ENCODE measurements around the gene CREBRF.
"Not testable (repeated sequence)": the region's sequence is repeated elsewhere in the genome, so short reads cannot be mapped to it uniquely, and the experiment has no call there.

The CREBRF gene

DNA sequence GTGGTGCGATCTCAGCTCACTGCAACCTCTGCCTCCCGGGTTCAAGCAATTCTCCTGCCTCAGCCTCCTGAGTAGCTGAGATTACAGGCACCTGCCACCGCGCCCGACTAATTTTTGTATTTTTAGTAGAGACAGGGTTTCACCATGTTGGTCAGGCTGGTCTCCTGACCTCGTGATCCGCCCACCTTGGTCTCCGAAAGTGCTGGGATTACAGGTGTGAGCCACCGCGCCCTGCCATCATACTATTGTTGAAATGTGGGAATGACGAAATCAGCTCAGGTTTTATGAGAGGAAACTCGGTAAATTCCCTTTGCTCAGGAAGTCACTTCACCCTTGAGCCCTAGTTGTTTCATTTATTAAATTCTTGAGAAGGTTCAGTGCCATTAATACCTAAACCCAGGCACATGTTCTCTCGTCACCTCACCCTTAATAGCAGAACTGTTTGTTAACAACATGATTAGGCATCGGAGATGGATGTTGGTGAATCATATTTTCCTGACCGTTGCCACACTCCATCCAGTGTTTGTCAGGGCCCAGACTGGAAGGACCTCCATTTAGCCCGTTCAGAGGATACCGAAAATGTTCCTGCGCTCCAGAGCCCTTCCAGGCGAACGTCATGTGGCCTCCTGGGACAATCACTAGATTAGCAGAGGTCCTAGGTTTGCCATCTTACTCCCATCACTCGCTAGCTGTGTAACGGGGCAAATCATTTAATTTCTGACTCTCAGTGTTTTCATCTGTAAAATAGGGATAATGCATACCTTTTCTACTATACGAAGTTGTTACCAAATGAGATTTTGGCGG is 20.0 kb upstream of the CREBRF start:
- DNase-seq = peak in 1 of 5 donors; percentile 13

GRCh38 chr5:173039188-173039587 is 17.0 kb upstream of the CREBRF start:
- DNase-seq = no peak

DNA sequence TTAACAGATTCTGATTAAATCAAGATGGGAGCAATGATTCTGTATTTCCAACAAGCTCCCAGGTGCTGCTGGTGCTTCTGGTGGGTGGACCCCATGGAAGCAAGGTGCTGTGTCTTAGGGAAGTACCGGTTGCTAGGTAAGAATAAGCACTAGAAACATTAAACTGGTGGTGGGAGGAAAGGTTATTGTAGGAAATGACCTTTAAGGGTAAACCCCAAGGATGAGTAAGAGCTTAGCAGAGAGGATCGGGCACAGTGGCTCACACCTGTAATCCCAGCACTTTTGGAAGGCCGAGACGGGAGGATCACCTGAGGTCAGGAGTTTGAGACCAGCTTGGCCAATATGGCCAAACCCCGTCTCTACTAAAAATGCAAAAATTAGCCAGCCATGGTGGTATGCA is 16.2 kb upstream of the CREBRF start:
- no peak for DNase-seq

DNA sequence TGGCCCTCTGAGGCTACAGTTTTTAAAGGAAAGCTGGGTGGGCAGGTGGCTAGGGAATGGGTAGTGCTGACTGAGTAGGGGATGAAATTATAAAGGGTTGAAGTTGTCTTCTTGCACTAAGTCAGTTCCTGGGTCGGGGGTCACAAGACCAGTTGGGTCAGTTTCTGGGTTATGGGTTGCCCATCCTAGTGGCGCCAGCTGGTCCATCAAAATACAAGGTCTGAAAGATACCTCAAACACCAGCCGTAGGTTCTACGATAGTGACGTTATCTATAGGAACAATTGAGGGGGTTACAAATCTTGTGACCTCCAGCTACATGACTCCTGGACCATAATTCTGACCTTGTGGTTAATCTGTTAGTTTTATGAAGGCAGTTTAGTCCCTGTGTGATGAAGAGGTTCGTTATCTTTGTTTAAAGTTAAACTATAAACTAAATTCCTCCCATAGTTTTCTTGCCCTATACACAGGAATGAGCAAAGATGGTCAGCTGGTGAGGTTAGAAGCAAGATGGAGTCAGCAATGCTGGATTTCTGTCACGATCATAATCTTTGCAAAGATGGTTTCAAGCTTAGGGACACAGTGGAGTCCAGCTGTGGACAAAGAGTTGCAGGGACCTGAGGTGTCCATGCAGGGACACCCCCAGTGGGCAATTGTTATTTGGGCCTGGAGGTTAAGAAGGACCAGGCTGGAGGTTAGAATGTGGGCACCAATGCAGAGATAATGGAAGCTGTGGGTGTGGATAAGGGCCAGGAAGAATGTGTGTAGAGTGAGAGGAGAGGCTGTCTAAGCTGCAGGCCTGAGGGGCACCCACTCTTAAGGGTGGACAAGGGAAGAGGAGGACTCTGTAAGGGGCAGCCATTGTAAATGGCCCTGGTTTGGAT is 14.0 kb upstream of the CREBRF start:
- DNase-seq = no peak

- no peak for DNase-seq
Observed at GRCh38 chr5:173042763-173043107, 13.4 kb upstream of the CREBRF start.

DNA sequence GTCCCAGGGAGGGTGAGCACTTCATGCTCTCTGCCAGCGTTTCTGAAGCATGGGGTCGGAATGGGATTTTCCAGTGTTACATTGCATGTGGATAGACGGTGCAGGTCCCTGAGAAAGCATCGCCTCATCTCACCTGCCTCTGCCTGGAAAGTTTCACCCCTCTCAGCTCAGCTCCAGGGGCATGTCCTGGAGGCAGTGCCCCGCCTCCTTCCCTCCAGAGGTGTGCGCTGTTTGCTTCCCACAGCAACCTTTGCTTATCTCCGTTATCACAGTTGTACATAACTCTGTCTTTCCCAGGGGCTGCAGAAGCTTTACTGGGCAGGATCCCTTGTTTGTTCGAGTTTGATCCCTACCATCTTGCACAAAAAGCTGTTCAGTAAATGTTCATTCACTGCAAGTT is 10.7 kb upstream of the CREBRF start:
- no peak for DNase-seq

DNA sequence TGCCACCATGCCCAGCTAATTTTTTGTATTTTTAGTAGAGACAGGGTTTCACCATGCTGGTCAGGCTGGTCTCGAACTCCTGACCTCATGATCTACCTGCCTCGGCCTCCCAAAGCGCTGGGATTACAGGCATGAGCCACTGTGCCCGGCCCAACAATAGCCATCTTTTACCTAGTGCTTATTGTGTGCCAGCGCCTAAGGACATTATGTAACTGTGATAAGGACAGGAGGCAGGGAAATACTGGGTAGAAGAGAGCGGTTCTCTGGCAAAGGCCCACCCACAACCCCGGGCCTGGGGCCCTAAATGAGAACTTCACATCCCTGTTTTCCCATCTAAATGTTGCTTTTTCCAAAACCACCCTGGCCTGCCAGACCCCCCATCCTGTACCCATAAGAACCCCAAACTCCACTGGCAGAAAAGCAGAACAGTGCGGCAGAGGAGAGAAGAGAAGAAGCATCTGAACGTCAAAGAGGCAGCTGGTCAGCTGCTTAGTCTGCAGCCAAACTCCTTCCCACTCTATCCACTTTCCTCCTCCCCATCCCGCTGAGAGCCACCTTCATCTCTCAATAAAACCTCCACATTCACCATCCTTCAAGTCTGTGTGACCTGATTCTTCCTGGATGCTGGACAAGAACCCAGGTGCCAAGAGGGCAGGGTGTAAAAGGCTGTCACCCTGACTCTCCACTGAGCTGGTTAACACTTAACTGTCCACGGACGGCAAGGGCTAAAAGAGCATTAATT is 8.9 kb upstream of the CREBRF start:
- not testable (repeated sequence) for DNase-seq

DNA sequence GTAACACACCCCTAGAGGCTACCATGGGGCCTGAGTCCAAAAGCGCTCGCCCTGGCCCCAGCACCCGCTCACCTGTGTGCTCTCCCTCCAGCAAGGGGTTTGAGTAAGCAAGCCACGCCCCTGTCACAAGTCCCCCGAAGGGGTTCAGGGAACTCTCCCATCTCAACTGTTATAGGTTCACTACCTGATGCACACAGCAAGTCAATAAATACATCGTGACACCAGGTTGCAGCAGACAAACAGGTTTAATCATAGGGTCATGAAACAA is 8.4 kb upstream of the CREBRF start:
- no peak for DNase-seq

DNA sequence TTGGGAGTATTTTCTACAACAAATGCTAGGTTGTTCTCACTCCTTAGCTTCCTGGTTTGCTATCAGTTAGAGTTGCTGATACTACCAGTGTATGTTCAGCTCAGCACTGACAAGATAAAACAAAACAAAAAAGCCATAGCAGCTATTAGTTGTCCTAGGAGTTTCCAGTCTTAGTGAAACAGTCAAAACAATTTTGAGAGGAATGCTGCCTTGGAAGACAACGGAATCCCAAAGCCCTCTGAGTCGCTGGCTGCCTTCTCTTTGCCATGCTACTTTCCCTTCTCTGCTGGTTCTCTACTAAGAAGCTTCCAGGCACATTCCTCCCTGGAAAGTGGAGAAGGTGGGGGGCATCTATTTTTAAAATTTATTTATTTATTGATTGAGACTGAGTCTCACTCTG is 5.4 kb upstream of the CREBRF start:
- DNase-seq = no peak

GRCh38 chr5:173051746-173052145 is 4.4 kb upstream of the CREBRF start:
- no peak for DNase-seq

DNA sequence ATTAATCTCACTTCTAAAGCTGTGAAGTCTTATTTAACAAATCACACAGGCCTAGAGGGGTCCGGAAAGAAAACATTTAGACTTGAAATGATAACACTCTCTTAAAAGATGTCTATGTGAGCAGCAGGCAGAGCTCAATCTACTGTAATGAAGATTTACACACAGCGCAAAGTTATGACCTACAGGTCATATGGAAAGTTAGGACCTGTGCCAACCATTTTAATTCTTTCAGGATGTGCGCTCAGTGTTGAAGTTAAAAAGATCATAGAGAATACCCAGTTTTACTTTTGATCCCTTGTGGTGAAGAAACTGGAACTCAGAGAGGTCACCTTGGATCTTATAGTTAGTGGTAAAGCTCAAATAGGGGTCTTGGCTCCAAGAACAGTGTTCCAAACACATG is 3.1 kb upstream of the CREBRF start:
- DNase-seq = no peak

DNA sequence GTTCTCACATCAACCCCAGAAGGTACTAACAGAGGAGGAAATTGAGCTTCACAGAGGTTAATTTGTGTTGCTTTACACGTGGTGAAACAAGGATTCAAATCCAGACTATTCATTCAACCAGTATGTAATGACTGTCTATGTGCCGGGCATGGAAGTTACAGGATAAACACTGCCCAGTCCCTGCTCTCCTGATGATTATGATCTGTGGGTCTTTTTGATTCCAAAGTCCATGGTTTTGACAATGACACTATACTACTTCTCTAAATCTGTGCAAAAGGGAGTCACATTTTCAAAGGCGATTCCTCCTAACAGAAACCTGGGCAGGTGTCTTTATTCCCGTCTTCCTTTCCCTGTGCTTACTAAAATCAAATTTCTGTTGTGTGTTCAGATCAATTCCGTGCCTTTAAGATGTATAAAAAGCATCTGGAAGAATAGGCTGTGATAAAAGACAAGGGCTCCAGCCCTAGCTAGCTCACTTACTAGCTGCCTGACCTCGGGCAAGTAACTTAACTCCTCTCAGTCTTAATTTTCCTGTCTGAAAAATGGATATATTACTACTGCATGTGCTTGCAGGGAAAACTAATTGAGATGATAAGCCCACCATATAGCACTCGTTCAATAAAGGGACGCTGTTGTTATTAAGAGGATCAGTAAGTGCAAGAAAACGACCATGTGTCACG is 970 bp upstream of the CREBRF start:
- DNase-seq = no peak

DNA sequence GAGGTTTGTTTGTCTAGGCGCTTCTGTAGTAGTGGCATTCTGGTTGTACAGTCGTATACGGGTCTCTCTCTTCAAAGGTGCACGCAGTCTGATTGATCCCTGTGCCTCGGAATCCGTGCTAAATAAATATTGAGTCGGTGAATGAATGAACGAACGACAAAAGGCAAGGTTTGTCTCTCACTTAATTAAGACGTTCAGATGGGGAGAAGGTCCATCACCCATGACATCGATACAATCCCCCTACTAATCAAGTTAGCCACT is 500 bp upstream of the CREBRF start:
- peak in 1 of 5 donors; percentile 7 for DNase-seq

- peak in 1 of 5 donors; percentile 77 for DNase-seq
Observed at GRCh38 chr5:173056783-173057061, 570 bp downstream of the CREBRF start.

DNA sequence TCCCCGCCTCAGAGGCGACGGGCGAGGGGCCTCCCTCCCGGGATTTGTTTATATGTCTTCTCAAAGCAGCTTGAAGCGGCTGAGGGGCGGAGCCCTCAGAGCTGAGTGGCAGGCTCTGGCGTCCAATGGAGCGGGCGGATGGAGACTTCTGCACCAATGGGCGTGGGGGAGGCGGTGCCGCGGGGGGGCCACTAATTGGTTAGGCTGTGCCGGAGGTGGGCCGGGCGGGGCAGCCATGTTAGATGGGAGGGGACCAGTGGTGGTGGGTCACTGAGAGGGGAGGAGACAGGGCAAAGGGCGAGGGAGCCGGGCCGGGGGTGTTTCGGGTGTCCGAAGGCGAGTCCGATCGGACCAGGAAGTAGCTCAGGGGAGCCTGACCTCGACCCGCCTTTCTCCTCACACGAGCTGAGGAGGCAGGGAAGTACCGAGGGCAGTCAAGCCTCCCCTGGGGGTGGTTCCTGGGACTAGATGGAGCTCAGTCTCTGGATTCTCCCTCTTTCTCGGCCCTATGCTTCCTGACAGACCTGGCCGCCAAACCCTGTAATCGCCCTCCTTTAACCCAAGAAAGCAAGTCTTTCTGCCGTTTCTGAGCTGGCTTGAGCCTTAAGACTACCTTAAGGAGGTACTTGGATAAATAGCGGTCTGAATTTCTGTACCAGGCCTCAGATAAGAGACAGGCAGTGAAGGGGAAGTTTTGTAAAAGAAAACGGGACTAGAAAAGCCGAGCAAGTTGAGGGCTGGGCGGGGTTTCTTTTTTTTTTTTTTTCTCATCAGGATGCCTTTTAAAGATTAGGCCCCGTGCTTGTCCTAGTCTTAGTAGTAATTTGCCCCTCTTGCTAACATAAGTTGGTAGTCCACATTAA is 1.1 kb downstream of the CREBRF start:
- peak; percentile 98 to 99 (median 98) for DNase-seq

DNA sequence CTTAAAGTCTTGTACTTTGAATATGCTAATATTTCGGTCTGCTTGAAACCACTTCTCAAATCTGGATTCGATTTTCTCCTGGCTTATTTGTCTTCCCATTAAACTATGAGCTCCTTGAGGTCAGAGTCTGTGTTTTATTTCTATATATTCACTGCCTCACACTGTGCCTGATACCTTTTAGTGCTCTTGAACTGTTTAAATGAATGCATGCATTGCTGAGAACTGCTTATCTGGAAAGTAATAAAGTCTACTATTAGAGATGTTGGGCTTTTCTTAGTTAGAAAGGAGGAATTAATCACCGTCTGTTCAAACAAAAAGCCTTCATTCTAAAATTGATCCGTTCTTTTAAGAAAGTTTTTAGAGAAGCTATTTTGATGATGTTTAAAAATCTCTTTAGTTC is 6.0 kb downstream of the CREBRF start:
- DNase-seq = no peak

- DNase-seq = peak in 1 of 5 donors; percentile 5
Observed at GRCh38 chr5:173065155-173065554, 9.0 kb downstream of the CREBRF start.

DNA sequence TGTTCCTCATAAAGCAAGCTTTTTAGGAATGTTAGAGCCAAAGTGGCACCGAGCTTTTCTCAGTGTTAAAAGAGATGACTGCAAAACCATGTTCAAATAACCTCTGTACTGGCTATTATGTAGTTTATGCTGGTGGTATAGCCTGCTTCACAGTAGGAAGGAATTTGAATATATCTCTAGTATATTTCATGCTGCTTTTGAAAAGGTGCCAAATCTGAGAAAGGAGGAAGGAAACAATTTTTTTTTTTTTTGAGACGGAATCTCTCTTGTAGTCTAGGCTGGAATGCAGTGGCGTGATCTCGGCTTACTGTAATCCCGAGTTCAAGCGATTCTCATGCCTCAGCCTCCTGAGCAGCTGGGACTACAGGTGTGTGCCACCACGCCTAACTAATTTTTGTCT is 13.5 kb downstream of the CREBRF start:
- DNase-seq = no peak

- no peak for DNase-seq
Observed at GRCh38 chr5:173075137-173075843, 19.1 kb downstream of the CREBRF start.

DNA sequence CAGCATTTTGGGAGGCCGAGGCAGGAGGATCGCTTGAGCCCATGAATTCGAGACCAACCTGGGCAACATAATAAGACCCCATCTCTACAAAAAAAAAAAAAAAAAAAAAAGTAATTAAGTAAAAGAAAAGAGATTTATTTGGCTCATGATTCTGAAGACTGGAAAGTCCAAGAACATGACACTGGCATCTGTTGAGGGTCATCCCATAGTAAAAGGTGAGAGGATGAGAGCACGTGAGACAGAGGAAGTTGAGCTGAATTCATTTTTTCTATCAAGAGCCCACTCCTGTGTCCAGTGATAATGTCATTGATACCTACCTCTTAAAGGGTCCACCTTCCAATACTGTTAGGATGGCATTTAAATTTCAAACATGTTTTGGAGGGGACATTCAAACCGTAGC is 19.8 kb downstream of the CREBRF start:
- no peak for DNase-seq

- not testable (repeated sequence) for DNase-seq
Observed at GRCh38 chr5:173076471-173076870, 20.3 kb downstream of the CREBRF start.

GRCh38 chr5:173078878-173079277 is 22.7 kb downstream of the CREBRF start:
- DNase-seq = no peak
